Hepatocyte (in vitro differentiated cells): ENCODE results near the gene PCDHA1. TPM values are rescaled to one million over a fixed set of nuclear protein-coding genes. Genes with fewer than 3 reads are reported as not detected.
A peak's percentile ranks its signal among the peaks of the same experiment; 100 is the strongest.

Experiments
- DNase-seq: peaks from one replicate; pipeline ENCODE4 v3.0.0-alpha.2; 2016; ENCODE audit warnings: low spot score
- H2AFZ ChIP-seq: fragments of 200-600 bp; sonication (generic); 2 replicates; pipeline ENCODE4 v1.6.0; 2016; ENCODE audit warnings: antibody characterized with exemption, mild to moderate bottlenecking
- H3K27ac ChIP-seq: fragments of 200-600 bp; sonication (generic); 2 replicates; pipeline ENCODE4 v1.5.1; 2016; ENCODE audit warnings: mild to moderate bottlenecking
- H3K27me3 ChIP-seq: fragments of 200-600 bp; sonication (generic); 2 replicates; pipeline ENCODE4 v1.6.1; 2016
- H3K36me3 ChIP-seq: fragments of 200-600 bp; sonication (generic); replicated peaks from 2 replicates; pipeline ENCODE4 v1.5.1; 2016; ENCODE audit warnings: low read depth; ENCODE audit not compliant: insufficient read depth
- H3K4me1 ChIP-seq: fragments of 200-600 bp; sonication (generic); 2 replicates; pipeline ENCODE4 v1.5.1; 2016; ENCODE audit warnings: mild to moderate bottlenecking, moderate library complexity; ENCODE audit not compliant: insufficient read depth
- H3K4me2 ChIP-seq: fragments of 200-600 bp; sonication (generic); 2 replicates; pipeline ENCODE4 v1.6.0; 2016
- H3K4me3 ChIP-seq: fragments of 200-600 bp; sonication (generic); 2 replicates; pipeline ENCODE4 v1.5.1; 2016; ENCODE audit warnings: mild to moderate bottlenecking
- H3K79me2 ChIP-seq: fragments of 200-600 bp; sonication (generic); 2 replicates; pipeline ENCODE4 v1.6.0; 2017; ENCODE audit warnings: mild to moderate bottlenecking
- H3K9me2 ChIP-seq: fragments of 200-600 bp; sonication (generic); replicated peaks from 2 replicates; pipeline ENCODE4 v1.6.0; 2017; ENCODE audit warnings: mild to moderate bottlenecking; ENCODE audit not compliant: insufficient read depth
- H3K9me3 ChIP-seq: fragments of 200-600 bp; sonication (generic); 2 replicates; pipeline ENCODE4 v1.5.1; 2016; ENCODE audit warnings: low read depth, mild to moderate bottlenecking
- H4K20me1 ChIP-seq: fragments of 200-600 bp; sonication (generic); 2 replicates; pipeline ENCODE4 v1.6.0; 2016; ENCODE audit warnings: mild to moderate bottlenecking; ENCODE audit not compliant: insufficient read depth, poor library complexity, severe bottlenecking
- CTCF ChIP-seq: fragments of 200-600 bp; sonication (generic); IDR thresholded peaks from 2 replicates; pipeline ENCODE4 v1.5.1; 2016; ENCODE audit warnings: antibody characterized with exemption, mild to moderate bottlenecking; ENCODE audit not compliant: poor library complexity
- EZH2 ChIP-seq: fragments of 200-600 bp; sonication (generic); IDR thresholded peaks from 2 replicates; pipeline ENCODE4 v1.6.1; 2016; ENCODE audit warnings: antibody characterized with exemption, mild to moderate bottlenecking, borderline replicate concordance
- EZH2phosphoT487 ChIP-seq: fragments of 200-600 bp; sonication (generic); IDR thresholded peaks from one replicate; pipeline ENCODE4 v1.6.1; 2018; ENCODE audit warnings: antibody characterized with exemption, mild to moderate bottlenecking, low read depth, moderate library complexity; ENCODE audit not compliant: unreplicated experiment, severe bottlenecking
- WGBS: methylation state at CpG from one replicate; pipeline ENCODE4 v1.1.6; 2016; ENCODE audit warnings: low lambda C conversion rate; ENCODE audit errors: missing lambda C conversion rate; 5-methylcytosine and 5-hydroxymethylcytosine counted together
- polyA plus RNA-seq: library from polyadenylated mRNA; unstranded; fragments of >200 nt; fragmentation: Nextera tagmentation; extraction: Ambion mirVana; gene quantifications from 2 replicates; pipeline ENCODE4 v1.2.1, GENCODE V29; 2016
- small RNA-seq: library from RNA; depleted of rRNA; stranded (forward); fragments of <200 nt; gene quantifications from one replicate; pipeline ENCODE3, GENCODE V24; 2014
- total RNA-seq: library from RNA; depleted of rRNA; stranded (reverse); fragments of >200 nt; gene quantifications from 2 replicates; pipeline ENCODE4 v1.2.3, GENCODE V29; 2014

The PCDHA1 gene
- total and polyA plus RNA-seq, 2 experiments from 2014 or later, result not detected

- no peaks in the 10 kb centered on the region for H3K9me3 ChIP-seq
These were observed 264.9 kb downstream of the PCDHA1 start, which contains the start of gene PCDHB1 for GRCh38 chr5:141050622-141051520. PCDHB1 (plus strand) TSS chr5:141051374; CDS start chr5:141051471, 97 bp downstream.

GRCh38 chr5:141051521-141051866 is 265.6 kb downstream of the PCDHA1 start:
- peaks cover 24% of the 10 kb centered on the region for H3K27me3 ChIP-seq
- H3K4me1 ChIP-seq, result peaks cover 5% of the 10 kb centered on the region
- no peaks in the 10 kb centered on the region for H4K20me1 ChIP-seq
- no peaks in the 10 kb centered on the region for H3K36me3 ChIP-seq
- H3K4me2 ChIP-seq, result peak overlapping the region; percentile 78
- WGBS, result 3% methylated on average over 19 of the region's 19 CpGs
- H3K27ac ChIP-seq, result no peak overlapping the region
- H3K4me3 ChIP-seq, result peak overlapping the region; percentile 82
- H3K9me2 ChIP-seq, result no peaks in the 10 kb centered on the region
- no peaks in the 10 kb centered on the region for H3K9me3 ChIP-seq
- peak; percentile 13 for DNase-seq
- no peaks in the 10 kb centered on the region for H3K79me2 ChIP-seq
- peak overlapping the region; percentile 87 for H2AFZ ChIP-seq
- no peak for TF ChIP-seq CTCF
- TF ChIP-seq EZH2, result no peak
- TF ChIP-seq EZH2phosphoT487, result no peak

More at GRCh38 chr5:141050622-141051520, 264.9 kb downstream of the PCDHA1 start, which contains the start of gene PCDHB1:
- no peaks in the 10 kb centered on the region for H3K79me2 ChIP-seq
- H3K36me3 ChIP-seq, result no peaks in the 10 kb centered on the region
- peaks cover 5% of the 10 kb centered on the region for H3K4me1 ChIP-seq
- peaks cover 24% of the 10 kb centered on the region for H3K27me3 ChIP-seq
- no peak within 1 kb of the TSS for H3K27ac ChIP-seq
- peak within 1 kb of the TSS; percentile 82 for H3K4me3 ChIP-seq
- peak within 1 kb of the TSS; percentile 78 for H3K4me2 ChIP-seq
- H3K9me2 ChIP-seq, result no peaks in the 10 kb centered on the region
- peak within 1 kb of the TSS; percentile 87 for H2AFZ ChIP-seq
- DNase-seq, result peak; percentile 31
- TF ChIP-seq EZH2phosphoT487, result no peak
- 11% methylated on average over 20 of the region's 20 CpGs for WGBS
- no peaks in the 10 kb centered on the region for H4K20me1 ChIP-seq

Small RNAs within 50 kb of the gene (small RNA-seq; reads per million reads assigned to genes)
- gene AC010223.1, result not detected

Other genes starting within 250 kb of the PCDHA1 start
- gene EIF4EBP3, start 238.5 kb upstream of the PCDHA1 start, total RNA-seq, result 2.7 and 3.5 TPM in 2 replicates
- gene EIF4EBP3, start 238.5 kb upstream of the PCDHA1 start, polyA plus RNA-seq, result 6.6 and 6.9 TPM in 2 replicates
- 24.4 and 26.5 TPM in 2 replicates for gene SRA1, start 228.7 kb upstream of the PCDHA1 start, total RNA-seq
- gene SRA1, start 228.7 kb upstream of the PCDHA1 start, polyA plus RNA-seq, result 66.4 and 66.6 TPM in 2 replicates
- gene APBB3, start 221.5 kb upstream of the PCDHA1 start, total RNA-seq, result 19.5 and 21.0 TPM in 2 replicates
- gene APBB3, start 221.5 kb upstream of the PCDHA1 start, polyA plus RNA-seq, result 41.5 and 51.5 TPM in 2 replicates
- 29.2 and 34.1 TPM in 2 replicates for gene SLC35A4, start 221.3 kb upstream of the PCDHA1 start, total RNA-seq
- 70.4 and 81.0 TPM in 2 replicates for gene SLC35A4, start 221.3 kb upstream of the PCDHA1 start, polyA plus RNA-seq
- gene CD14, start 153.0 kb upstream of the PCDHA1 start, total RNA-seq, result 0.84 and 2.3 TPM in 2 replicates
- gene CD14, start 153.0 kb upstream of the PCDHA1 start, polyA plus RNA-seq, result 0.45 and 1.9 TPM in 2 replicates
- 10.0 and 25.8 TPM in 2 replicates for gene TMCO6, start 146.7 kb upstream of the PCDHA1 start, total RNA-seq
- 9.3 and 13.1 TPM in 2 replicates for gene TMCO6, start 146.7 kb upstream of the PCDHA1 start, polyA plus RNA-seq
- gene NDUFA2, start 138.5 kb upstream of the PCDHA1 start, total RNA-seq, result 82.7 and 82.9 TPM in 2 replicates
- gene NDUFA2, start 138.5 kb upstream of the PCDHA1 start, polyA plus RNA-seq, result 161 and 182 TPM in 2 replicates
- gene IK, start 138.3 kb upstream of the PCDHA1 start, total RNA-seq, result 68.7 and 72.2 TPM in 2 replicates
- gene IK, start 138.3 kb upstream of the PCDHA1 start, polyA plus RNA-seq, result 75.0 and 83.2 TPM in 2 replicates
- 21.2 and 21.4 TPM in 2 replicates for gene WDR55, start 121.2 kb upstream of the PCDHA1 start, total RNA-seq
- 23.0 and 25.6 TPM in 2 replicates for gene WDR55, start 121.2 kb upstream of the PCDHA1 start, polyA plus RNA-seq
- 0.36 and 1.3 TPM in 2 replicates for gene DND1, start 112.6 kb upstream of the PCDHA1 start, total RNA-seq
- 0.52 and 0.85 TPM in 2 replicates for gene DND1, start 112.6 kb upstream of the PCDHA1 start, polyA plus RNA-seq
- 40.0 and 41.1 TPM in 2 replicates for gene HARS1, start 94.8 kb upstream of the PCDHA1 start, total RNA-seq
- gene HARS1, start 94.8 kb upstream of the PCDHA1 start, polyA plus RNA-seq, result 56.6 and 58.8 TPM in 2 replicates
- 22.8 and 26.9 TPM in 2 replicates for gene HARS2, start 94.7 kb upstream of the PCDHA1 start, total RNA-seq
- gene HARS2, start 94.7 kb upstream of the PCDHA1 start, polyA plus RNA-seq, result 28.6 and 32.3 TPM in 2 replicates
- gene ZMAT2, start 85.7 kb upstream of the PCDHA1 start, total RNA-seq, result 37.7 and 40.9 TPM in 2 replicates
- gene ZMAT2, start 85.7 kb upstream of the PCDHA1 start, polyA plus RNA-seq, result 29.5 and 47.6 TPM in 2 replicates
- 2.3 and 3.9 TPM in 2 replicates for gene PCDHA2, start 8.7 kb downstream of the PCDHA1 start, total RNA-seq
- gene PCDHA2, start 8.7 kb downstream of the PCDHA1 start, polyA plus RNA-seq, result 2.0 and 2.6 TPM in 2 replicates
- 0.84 and 1.1 TPM in 2 replicates for gene PCDHA3, start 14.9 kb downstream of the PCDHA1 start, total RNA-seq
- 0.12 and 0.49 TPM in 2 replicates for gene PCDHA3, start 14.9 kb downstream of the PCDHA1 start, polyA plus RNA-seq
- gene PCDHA4, start 20.9 kb downstream of the PCDHA1 start, total RNA-seq, result 25.2 and 30.0 TPM in 2 replicates
- 9.1 and 12.3 TPM in 2 replicates for gene PCDHA4, start 20.9 kb downstream of the PCDHA1 start, polyA plus RNA-seq
- gene PCDHA5, start 35.5 kb downstream of the PCDHA1 start, total RNA-seq, result 2.2 and 2.5 TPM in 2 replicates
- gene PCDHA5, start 35.5 kb downstream of the PCDHA1 start, polyA plus RNA-seq, result 0.15 and 0.45 TPM in 2 replicates
- 3.2 and 3.4 TPM in 2 replicates for gene PCDHA6, start 41.8 kb downstream of the PCDHA1 start, total RNA-seq
- gene PCDHA6, start 41.8 kb downstream of the PCDHA1 start, polyA plus RNA-seq, result 0.27 and 0.38 TPM in 2 replicates
- gene PCDHA7, start 48.1 kb downstream of the PCDHA1 start, total RNA-seq, result 1.7 and 3.3 TPM in 2 replicates
- gene PCDHA7, start 48.1 kb downstream of the PCDHA1 start, polyA plus RNA-seq, result 0.11 and 0.95 TPM in 2 replicates
- 1.6 and 1.9 TPM in 2 replicates for gene PCDHA8, start 55.0 kb downstream of the PCDHA1 start, total RNA-seq
- 0.13 and 0.44 TPM in 2 replicates for gene PCDHA8, start 55.0 kb downstream of the PCDHA1 start, polyA plus RNA-seq
- gene PCDHA9, start 62.2 kb downstream of the PCDHA1 start, total RNA-seq, result 1.5 and 2.5 TPM in 2 replicates
- gene PCDHA9, start 62.2 kb downstream of the PCDHA1 start, polyA plus RNA-seq, result 0.57 and 0.90 TPM in 2 replicates
- gene PCDHA10, start 69.8 kb downstream of the PCDHA1 start, total RNA-seq, result 9.7 and 13.8 TPM in 2 replicates
- 7.4 and 7.7 TPM in 2 replicates for gene PCDHA10, start 69.8 kb downstream of the PCDHA1 start, polyA plus RNA-seq
- gene PCDHA11, start 82.8 kb downstream of the PCDHA1 start, total RNA-seq, result 1.8 and 4.5 TPM in 2 replicates
- 2.5 TPM in 2 replicates for gene PCDHA11, start 82.8 kb downstream of the PCDHA1 start, polyA plus RNA-seq
- gene PCDHA12, start 89.2 kb downstream of the PCDHA1 start, total RNA-seq, result 18.7 TPM in 2 replicates
- gene PCDHA12, start 89.2 kb downstream of the PCDHA1 start, polyA plus RNA-seq, result 7.2 and 7.8 TPM in 2 replicates
- 4.1 and 4.3 TPM in 2 replicates for gene PCDHA13, start 96.0 kb downstream of the PCDHA1 start, total RNA-seq
- gene PCDHA13, start 96.0 kb downstream of the PCDHA1 start, polyA plus RNA-seq, result 0.27 and 1.2 TPM in 2 replicates
- 6.3 and 7.0 TPM in 2 replicates for gene PCDHAC1, start 140.2 kb downstream of the PCDHA1 start, total RNA-seq
- 0.41 and 1.3 TPM in 2 replicates for gene PCDHAC1, start 140.2 kb downstream of the PCDHA1 start, polyA plus RNA-seq
- gene PCDHAC2, start 180.3 kb downstream of the PCDHA1 start, total RNA-seq, result 6.8 and 11.3 TPM in 2 replicates
- 5.4 and 6.4 TPM in 2 replicates for gene PCDHAC2, start 180.3 kb downstream of the PCDHA1 start, polyA plus RNA-seq